HG03575 (cell line): ENCODE results near the gene CRHR2.
"Not testable (repeated sequence)": the region's sequence is repeated elsewhere in the genome, so short reads cannot be mapped to it uniquely, and the experiment has no call there.

ENCODE experiments used
- ATAC-seq: cut with Tn5 transposase; IDR thresholded peaks from one replicate; pipeline ENCODE4 v1.9.1; 2021; ENCODE audit not compliant: unreplicated experiment, insufficient number of reproducible peaks, low FRiP score; ENCODE audit errors: extremely low read depth

The CRHR2 gene

GRCh38 chr7:30642789-30643188 is 39.5 kb downstream of the CRHR2 start:
- ATAC-seq, result no peak

DNA sequence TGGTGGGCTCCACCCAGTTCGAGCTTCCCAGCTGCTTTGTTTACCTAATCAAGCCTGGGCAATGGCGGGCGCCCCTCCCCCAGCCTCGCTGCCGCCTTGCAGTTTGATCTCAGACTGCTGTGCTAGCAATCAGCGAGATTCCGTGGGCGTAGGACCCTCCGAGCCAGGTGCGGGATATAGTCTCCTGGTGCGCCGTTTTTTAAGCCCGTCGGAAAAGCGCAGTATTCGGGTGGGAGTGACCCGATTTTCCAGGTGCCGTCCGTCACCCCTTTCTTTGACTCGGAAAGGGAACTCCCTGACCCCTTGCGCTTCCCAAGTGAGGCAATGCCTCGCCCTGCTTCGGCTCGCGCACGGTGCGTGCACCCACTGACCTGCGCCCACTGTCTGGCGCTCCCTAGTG is 39.9 kb downstream of the CRHR2 start:
- ATAC-seq, result not testable (repeated sequence)

- no peak for ATAC-seq
These were observed 46.5 kb downstream of the CRHR2 start for GRCh38 chr7:30635798-30636197.

DNA sequence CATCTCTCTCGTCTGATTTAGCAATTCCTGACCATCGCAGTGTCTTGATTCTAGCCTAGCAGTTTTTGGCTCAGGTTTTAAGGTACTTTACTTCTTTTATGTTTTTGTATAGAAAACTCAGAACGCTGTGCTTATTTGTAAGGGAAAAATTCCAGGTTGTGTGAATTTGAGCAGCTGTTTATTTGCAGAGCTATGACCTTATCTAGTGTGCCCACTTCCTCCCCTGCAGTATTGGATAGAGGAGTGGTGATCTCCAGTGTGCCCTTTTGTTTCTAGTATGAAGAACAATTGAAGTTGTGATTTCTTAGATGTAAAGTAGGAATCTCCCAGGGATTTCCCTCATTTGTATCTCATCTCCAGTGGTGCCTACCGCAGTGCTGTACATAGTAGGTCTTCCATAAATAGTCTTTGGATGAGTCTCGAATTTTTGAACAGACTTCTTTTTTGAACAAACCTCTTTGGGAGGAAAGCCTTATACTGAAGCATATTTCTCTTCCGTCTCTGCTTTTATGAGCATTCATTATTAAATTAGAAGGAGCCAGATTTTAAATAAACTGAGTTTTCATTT is 47.5 kb downstream of the CRHR2 start:
- ATAC-seq, result no peak

DNA sequence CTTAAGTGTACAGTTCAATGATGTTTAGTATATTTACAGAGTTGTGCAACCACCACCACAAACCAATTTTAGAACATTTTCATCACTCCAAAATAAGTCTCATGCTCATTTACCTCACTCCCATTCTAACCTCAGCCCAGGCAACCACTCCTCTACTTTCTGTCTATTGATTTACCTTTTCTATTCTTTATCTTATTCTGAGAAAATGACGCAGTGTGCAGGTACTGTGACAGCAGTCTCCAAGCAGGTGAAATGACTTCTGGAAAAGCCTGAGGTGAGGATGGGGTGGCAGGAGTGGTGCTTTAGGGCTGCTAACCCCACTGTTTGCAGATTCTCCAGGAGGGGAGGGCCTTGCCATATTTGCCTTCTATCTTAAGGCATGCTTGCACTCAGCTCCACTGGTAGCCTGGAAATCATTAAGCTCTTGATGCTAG is 48.0 kb downstream of the CRHR2 start:
- no peak for ATAC-seq

DNA sequence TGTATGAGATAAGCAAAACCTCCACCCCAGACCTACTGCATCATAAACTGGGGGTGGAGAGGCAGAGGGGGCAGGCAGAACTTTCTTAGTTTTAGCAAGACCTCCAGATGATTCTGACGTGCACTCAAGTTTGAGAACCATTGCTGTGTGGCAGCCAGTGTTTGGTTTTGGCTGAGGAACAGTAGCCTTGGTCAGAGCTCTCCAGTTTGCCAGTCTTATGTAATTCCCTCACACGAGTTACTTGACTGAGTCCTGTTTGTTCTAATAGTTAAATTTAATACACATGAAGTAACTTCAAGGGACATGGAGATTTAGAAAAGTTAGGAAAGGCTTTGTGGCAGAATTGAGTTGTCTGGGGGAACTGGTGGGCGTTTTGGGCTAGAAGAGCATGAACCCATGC is 49.0 kb downstream of the CRHR2 start:
- no peak for ATAC-seq

- no peak for ATAC-seq
These were observed 51.3 kb downstream of the CRHR2 start for GRCh38 chr7:30630986-30631385.

GRCh38 chr7:30627026-30627425 is 55.2 kb downstream of the CRHR2 start:
- no peak for ATAC-seq

- no peak for ATAC-seq
These were observed 57.0 kb downstream of the CRHR2 start for GRCh38 chr7:30625283-30625682.

DNA sequence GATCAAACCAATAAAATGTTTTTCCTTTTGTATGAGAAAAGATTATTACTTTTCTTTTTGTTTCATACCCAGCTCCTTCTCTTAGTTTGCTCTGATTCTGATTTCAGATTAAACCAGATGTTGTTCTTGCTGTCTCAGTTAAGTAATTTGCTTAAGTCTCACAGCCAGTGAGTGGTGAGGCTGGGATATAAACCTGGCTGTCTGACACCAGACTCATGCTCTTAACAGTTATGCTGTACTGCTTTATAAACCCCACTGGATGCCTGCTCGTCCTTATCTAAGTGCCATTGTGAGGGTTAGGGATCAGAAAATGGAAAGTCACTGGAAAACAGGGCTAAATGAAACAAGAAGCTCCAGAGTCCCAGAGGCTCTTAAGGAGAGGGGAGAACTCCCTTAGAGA is 63.3 kb downstream of the CRHR2 start:
- ATAC-seq, result no peak

DNA sequence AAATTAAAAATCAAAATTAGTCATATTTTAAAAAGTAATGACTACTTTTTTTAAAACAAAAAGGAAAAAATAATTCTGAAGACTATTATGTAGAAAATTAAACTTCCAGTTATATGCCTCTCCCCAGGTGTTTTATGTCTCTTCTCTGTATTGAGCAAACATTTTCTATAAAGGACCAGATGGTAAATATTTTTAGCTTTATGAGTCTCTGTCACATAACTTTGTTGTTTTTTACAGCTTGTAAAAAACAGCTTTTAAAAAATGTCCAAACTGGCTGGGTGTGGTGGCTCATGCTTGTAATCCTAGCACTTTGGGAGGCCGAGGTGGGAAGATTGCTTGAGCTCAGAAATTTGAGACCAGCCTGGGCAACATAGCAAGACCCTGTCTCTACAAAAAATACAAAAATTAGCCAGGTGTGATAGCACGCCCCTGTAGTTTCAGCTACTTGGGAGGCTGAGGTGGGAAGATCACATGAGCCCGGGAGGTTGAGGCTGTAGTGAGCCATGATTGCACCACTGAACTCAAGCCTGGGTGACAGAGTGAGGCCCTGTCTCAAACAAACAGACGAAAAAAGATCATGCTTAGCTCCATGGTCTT is 64.1 kb downstream of the CRHR2 start:
- ATAC-seq, result no peak

DNA sequence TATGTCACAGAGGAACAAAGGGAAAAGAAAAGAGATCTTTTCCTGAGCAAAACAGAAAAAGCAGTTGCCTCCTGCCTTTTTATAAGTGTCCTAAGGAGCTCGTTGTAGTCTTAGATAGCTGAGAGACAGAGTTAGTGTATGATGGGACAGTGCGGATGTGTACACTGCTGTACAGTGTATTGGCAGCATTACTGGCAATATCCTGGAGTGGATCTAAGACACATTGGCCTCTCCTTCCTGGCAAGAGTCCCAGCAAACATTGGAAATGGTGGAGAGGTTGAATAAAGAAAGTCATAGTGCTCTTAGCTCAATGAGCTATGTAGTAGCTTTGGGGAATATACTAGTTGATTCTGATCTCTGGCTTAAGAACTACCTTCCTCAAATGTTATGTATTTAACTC is 64.9 kb downstream of the CRHR2 start:
- ATAC-seq, result no peak

GRCh38 chr7:30616318-30616717 is 65.9 kb downstream of the CRHR2 start:
- no peak for ATAC-seq

DNA sequence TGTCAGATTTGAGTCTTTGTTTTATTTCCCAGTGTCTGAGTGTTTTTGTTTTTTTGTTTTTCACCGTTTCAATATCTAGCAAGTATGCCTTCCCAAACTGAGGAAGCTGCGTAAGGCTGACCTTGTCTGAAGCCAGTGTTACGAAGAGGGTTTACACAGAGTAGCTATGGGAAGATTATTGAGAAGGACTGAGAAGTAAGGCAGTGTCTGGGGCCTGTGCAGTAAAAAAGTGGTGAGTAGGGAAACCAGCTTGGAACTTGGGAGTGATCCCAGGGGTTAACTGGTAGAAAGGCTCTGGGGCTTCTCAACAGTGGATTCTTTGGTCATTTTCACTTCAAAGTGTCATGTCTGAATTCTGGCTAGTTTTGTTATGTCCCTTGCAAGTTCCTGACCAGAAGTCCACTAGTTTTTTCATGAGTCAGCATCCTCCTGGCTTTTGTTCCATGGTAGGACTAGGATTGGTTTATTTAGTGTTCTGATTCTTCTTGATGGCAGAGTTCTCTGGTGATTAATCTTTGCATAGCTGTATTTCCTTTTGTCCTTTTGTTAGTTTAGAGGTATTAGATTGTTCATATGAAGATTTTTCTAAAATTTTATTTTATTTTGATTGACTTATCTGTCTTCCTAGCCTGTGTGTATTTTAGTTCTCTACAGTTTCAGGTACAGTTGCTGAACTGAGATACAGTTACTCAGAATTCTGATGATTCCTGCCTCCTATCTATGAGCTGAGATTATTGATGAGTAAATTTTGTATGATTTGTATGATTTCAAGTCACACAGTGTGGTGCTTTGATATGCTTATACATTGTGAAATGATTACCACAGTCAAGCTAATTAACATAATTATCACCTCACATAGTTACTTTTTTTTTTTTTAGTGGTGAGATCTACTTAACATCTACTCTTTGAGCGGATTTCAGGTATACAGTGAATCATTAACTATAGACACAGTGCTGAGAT is 68.6 kb downstream of the CRHR2 start:
- no peak for ATAC-seq

DNA sequence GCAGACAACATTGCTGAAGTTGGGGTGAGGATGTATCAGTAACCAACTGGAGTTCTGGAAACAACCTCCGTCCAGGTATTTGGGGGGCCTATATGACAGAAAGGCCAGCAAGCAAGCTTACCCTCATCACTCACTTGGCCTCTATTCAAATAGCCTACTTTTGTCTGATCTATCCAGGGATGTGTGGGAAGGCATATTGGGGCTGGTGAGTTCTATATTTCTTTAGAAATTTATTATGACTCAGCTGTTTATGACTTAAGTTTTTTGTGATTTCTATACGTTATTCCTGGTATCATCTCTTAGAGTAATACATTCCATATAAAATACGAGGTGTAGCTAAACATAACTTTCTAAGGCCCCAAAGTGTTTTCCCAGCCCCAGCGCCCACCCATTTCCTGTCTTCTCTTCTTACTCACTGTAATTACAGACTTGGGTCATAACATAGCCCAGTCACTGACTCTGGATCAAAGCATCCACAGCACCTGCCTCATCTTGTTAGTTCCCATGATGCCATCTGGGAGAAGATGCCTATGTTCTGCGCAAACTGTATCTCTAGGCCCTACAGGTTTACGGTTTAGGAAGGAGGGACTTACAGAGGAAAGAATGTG is 69.5 kb downstream of the CRHR2 start:
- no peak for ATAC-seq

DNA sequence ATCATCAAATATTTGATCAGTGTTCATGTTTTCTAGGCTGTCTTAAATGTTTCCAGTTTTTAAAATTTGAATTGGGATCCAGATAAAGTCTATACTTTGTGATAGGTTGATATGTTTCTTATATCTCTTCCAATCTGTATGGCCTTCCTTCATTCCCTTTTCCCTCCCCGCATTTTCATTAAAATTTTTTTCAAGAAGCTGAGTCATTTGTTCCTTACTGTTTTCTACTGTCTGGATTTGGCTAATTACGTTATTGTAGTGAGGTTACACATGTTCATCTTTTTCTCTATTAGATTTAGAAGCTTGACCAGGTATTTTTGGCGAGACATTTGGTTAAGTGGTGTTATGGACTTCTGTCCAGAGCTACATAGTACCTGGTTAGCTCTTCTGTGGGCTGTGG is 76.4 kb downstream of the CRHR2 start:
- no peak for ATAC-seq

DNA sequence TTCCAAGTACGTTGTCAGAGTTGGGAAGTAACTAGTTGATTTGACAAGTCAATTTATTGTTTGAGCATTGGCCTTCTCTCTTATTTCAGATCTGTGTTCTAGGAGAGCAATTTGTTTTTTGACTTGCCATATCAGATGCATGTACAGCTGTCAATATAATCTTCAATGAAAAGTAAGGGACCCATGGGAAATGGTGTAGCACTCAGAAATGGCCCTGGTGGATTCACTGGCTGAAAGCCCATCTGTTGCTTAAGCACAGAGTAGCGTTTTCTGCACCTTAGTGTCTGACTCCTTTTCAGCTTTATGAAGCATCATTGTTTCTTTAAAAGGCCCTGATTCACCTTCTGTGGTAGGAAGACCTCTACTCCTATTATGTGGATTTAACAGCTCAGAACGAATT is 77.4 kb downstream of the CRHR2 start:
- ATAC-seq, result no peak
